DND-41 (cell line): ENCODE measurements around the gene PBLD.

Experiments
- EZH2 ChIP-seq: IDR thresholded peaks from 3 replicates; pipeline ENCODE4 v1.6.1; 2012; ENCODE audit warnings: borderline replicate concordance, low read depth, mild to moderate bottlenecking, moderate library complexity, low read length, inconsistent platforms; ENCODE audit not compliant: severe bottlenecking
- TF ChIP-seq, protein P1 (sequence below): IDR thresholded peaks from 2 replicates; pipeline ENCODE4 v1.5.1; 2012; ENCODE audit warnings: borderline replicate concordance, low read length, moderate library complexity, mild to moderate bottlenecking; ENCODE audit not compliant: poor library complexity, severe bottlenecking; ENCODE audit errors: extremely low read depth

DNA sequence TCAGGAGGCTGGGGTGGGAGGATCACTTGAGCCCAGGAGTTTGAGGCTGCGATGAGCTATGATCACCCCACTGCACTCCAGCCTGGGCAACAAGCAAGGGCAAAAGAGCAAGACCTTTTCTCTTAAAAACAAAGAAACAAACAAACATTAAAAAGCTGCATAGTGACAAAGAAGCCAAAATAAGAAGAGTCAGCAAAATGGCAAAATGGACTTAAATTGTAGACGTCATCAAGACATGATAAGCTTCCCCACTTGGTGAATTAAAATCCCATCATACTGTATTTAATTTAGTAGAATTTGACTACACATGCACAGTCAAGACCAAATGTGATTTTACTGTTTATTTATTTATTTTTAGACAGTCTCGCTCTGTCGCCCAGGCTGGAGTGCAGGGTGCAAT, 52.0 kb downstream of the PBLD start:
- TF ChIP-seq, protein P1, sequence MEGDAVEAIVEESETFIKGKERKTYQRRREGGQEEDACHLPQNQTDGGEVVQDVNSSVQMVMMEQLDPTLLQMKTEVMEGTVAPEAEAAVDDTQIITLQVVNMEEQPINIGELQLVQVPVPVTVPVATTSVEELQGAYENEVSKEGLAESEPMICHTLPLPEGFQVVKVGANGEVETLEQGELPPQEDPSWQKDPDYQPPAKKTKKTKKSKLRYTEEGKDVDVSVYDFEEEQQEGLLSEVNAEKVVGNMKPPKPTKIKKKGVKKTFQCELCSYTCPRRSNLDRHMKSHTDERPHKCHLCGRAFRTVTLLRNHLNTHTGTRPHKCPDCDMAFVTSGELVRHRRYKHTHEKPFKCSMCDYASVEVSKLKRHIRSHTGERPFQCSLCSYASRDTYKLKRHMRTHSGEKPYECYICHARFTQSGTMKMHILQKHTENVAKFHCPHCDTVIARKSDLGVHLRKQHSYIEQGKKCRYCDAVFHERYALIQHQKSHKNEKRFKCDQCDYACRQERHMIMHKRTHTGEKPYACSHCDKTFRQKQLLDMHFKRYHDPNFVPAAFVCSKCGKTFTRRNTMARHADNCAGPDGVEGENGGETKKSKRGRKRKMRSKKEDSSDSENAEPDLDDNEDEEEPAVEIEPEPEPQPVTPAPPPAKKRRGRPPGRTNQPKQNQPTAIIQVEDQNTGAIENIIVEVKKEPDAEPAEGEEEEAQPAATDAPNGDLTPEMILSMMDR = no peak
- TF ChIP-seq EZH2 = no peak
